ENCODE results near the gene CSTPP1.

The CSTPP1 gene

GRCh38 chr11:47003180-47003877, 66.8 kb downstream of the CSTPP1 start:
- Mint-ChIP-seq H3K27me3 (ENCODE audit: low read depth) (no peaks in the 10 kb centered on the region), H3K4me1 (ENCODE audit: low read depth) (peaks cover 9% of the 10 kb centered on the region), H3K36me3 (ENCODE audit: low read depth) (no peaks in the 10 kb centered on the region), H3K27ac (no peak overlapping the region), H3K4me3 (no peak overlapping the region), H3K9me3 (no peaks in the 10 kb centered on the region)
- DNase-seq (ENCODE audit: low spot score), result peak; percentile 6

DNA sequence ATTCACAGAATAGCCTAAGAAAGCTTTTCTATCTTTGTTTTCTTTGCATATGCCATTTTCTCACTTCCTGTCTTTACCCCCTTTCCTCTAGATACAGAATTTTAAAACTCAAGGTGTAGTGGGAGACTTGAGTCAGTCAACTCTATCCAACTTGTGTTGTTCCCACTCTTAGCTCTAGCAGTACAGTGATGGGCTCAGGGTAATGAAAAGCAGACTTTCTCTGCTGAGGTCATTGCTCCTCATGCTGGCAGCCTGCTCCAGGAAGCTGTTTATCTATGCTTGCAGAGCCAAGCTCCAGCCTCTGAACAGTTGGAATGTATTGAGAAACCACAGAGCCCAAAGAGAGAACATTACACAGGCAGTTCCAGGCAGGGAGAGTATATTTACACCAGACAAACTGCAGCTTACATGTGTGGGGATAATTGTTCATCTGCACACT, 68.1 kb downstream of the CSTPP1 start:
- no peaks in the 10 kb centered on the region for H3K27me3 Mint-ChIP-seq (ENCODE audit: low read depth)
- DNase-seq (ENCODE audit: low spot score), result no peak
- no peaks in the 10 kb centered on the region for H3K36me3 Mint-ChIP-seq (ENCODE audit: low read depth)
- no peak overlapping the region for H3K4me3 Mint-ChIP-seq
- no peaks in the 10 kb centered on the region for H3K9me3 Mint-ChIP-seq
- H3K4me1 Mint-ChIP-seq (ENCODE audit: low read depth), result peaks cover 9% of the 10 kb centered on the region
- no peak overlapping the region for H3K27ac Mint-ChIP-seq

- peaks cover 9% of the 10 kb centered on the region for H3K4me1 Mint-ChIP-seq (ENCODE audit: low read depth)
- no peaks in the 10 kb centered on the region for H3K27me3 Mint-ChIP-seq (ENCODE audit: low read depth)
- DNase-seq (ENCODE audit: low spot score), result no peak
- H3K9me3 Mint-ChIP-seq, result no peaks in the 10 kb centered on the region
- no peaks in the 10 kb centered on the region for H3K36me3 Mint-ChIP-seq (ENCODE audit: low read depth)
- H3K27ac Mint-ChIP-seq, result no peak overlapping the region
- H3K4me3 Mint-ChIP-seq, result no peak overlapping the region
Observed at GRCh38 chr11:47005441-47005840, 68.9 kb downstream of the CSTPP1 start.

DNA sequence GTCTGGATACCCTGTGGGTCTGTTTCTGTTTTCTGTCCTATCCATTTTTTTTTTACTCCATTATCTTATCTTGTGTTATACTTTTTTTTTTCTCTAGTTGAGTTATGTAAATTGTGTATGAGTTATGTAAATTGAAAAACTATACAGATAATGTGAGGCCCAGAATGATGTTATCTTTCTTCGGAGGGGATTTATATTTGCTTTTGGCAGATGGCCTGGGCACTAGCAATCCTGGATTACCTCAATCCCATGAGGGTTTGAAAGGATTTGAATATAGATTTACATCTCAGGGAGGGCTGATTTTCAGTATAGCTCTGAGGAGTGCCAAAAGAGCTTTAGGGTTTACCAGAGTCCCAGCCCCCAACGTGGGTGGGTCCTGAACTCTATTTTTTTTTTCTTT, 71.0 kb downstream of the CSTPP1 start:
- H3K27me3 Mint-ChIP-seq (ENCODE audit: low read depth), result no peaks in the 10 kb centered on the region
- H3K27ac Mint-ChIP-seq, result no peak overlapping the region
- H3K36me3 Mint-ChIP-seq (ENCODE audit: low read depth), result no peaks in the 10 kb centered on the region
- no peak for DNase-seq (ENCODE audit: low spot score)
- no peak overlapping the region for H3K4me3 Mint-ChIP-seq
- H3K9me3 Mint-ChIP-seq, result no peaks in the 10 kb centered on the region
- H3K4me1 Mint-ChIP-seq (ENCODE audit: low read depth), result peaks cover 9% of the 10 kb centered on the region

- Mint-ChIP-seq H3K27ac (no peak overlapping the region), H3K9me3 (no peaks in the 10 kb centered on the region)
Observed at GRCh38 chr11:47010179-47010578, 73.6 kb downstream of the CSTPP1 start.

GRCh38 chr11:47014097-47014496, 77.5 kb downstream of the CSTPP1 start:
- H3K4me3 Mint-ChIP-seq, result no peak overlapping the region
- no peaks in the 10 kb centered on the region for H3K4me1 Mint-ChIP-seq (ENCODE audit: low read depth)
- H3K36me3 Mint-ChIP-seq (ENCODE audit: low read depth), result no peaks in the 10 kb centered on the region
- no peak for DNase-seq (ENCODE audit: low spot score)
- H3K27me3 Mint-ChIP-seq (ENCODE audit: low read depth), result no peaks in the 10 kb centered on the region
- no peak overlapping the region for H3K27ac Mint-ChIP-seq
- no peaks in the 10 kb centered on the region for H3K9me3 Mint-ChIP-seq

More at GRCh38 chr11:47010179-47010578, 73.6 kb downstream of the CSTPP1 start:
- Mint-ChIP-seq H3K27me3 (ENCODE audit: low read depth) (no peaks in the 10 kb centered on the region), H3K36me3 (ENCODE audit: low read depth) (no peaks in the 10 kb centered on the region), H3K4me3 (no peak overlapping the region), H3K4me1 (ENCODE audit: low read depth) (no peaks in the 10 kb centered on the region)
- no peak for DNase-seq (ENCODE audit: low spot score)

DNA sequence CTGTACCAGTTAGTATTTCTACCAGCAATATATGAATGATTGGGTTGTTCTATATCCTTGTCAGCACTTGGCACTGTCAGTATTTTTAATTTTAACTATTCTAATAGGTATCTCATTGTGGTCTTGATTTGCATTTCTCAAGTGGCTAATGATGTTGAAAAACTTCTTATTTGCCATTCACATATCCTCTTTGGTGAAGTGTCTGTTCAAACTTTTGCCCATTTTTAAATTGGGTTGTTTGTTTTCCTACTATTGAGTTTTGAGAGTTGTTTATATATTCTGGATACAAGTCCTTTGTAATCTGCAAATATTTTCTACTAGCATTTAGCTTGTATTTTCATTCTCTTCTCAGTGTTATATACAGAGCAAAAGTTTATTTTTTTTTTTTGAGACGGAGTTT, 82.1 kb downstream of the CSTPP1 start:
- Mint-ChIP-seq H3K27me3 (ENCODE audit: low read depth) (no peaks in the 10 kb centered on the region), H3K9me3 (no peaks in the 10 kb centered on the region), H3K4me3 (no peak overlapping the region), H3K4me1 (ENCODE audit: low read depth) (no peaks in the 10 kb centered on the region), H3K27ac (no peak overlapping the region), H3K36me3 (ENCODE audit: low read depth) (no peaks in the 10 kb centered on the region)
- no peak for DNase-seq (ENCODE audit: low spot score)

GRCh38 chr11:47020793-47021526, 84.4 kb downstream of the CSTPP1 start:
- no peak overlapping the region for H3K4me3 Mint-ChIP-seq
- no peaks in the 10 kb centered on the region for H3K9me3 Mint-ChIP-seq
- H3K36me3 Mint-ChIP-seq (ENCODE audit: low read depth), result no peaks in the 10 kb centered on the region
- no peaks in the 10 kb centered on the region for H3K4me1 Mint-ChIP-seq (ENCODE audit: low read depth)
- no peak overlapping the region for H3K27ac Mint-ChIP-seq
- no peak for DNase-seq (ENCODE audit: low spot score)
- H3K27me3 Mint-ChIP-seq (ENCODE audit: low read depth), result no peaks in the 10 kb centered on the region

DNA sequence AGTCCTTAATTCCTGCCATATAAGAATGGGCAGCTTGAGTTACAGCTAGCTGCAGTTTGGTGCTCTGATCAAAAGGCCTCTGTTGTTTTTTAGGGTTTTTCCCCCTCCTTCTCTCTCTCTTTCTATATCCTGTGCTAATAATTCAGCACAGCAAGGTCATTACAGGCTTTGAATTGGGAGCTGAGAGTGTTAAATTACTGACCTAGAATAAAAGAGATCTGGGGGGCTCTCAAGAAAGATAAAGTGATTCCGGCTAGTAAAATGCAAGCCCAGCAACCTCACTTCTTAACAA, 84.9 kb downstream of the CSTPP1 start:
- H3K4me3 Mint-ChIP-seq, result no peak overlapping the region
- no peaks in the 10 kb centered on the region for H3K9me3 Mint-ChIP-seq
- H3K27me3 Mint-ChIP-seq (ENCODE audit: low read depth), result no peaks in the 10 kb centered on the region
- H3K27ac Mint-ChIP-seq, result no peak overlapping the region
- no peaks in the 10 kb centered on the region for H3K36me3 Mint-ChIP-seq (ENCODE audit: low read depth)
- H3K4me1 Mint-ChIP-seq (ENCODE audit: low read depth), result no peaks in the 10 kb centered on the region
- no peak for DNase-seq (ENCODE audit: low spot score)

- no peak overlapping the region for H3K4me3 Mint-ChIP-seq
- H3K9me3 Mint-ChIP-seq, result no peaks in the 10 kb centered on the region
- no peaks in the 10 kb centered on the region for H3K27me3 Mint-ChIP-seq (ENCODE audit: low read depth)
- DNase-seq (ENCODE audit: low spot score), result no peak
- no peaks in the 10 kb centered on the region for H3K4me1 Mint-ChIP-seq (ENCODE audit: low read depth)
- no peak overlapping the region for H3K27ac Mint-ChIP-seq
- no peaks in the 10 kb centered on the region for H3K36me3 Mint-ChIP-seq (ENCODE audit: low read depth)
Observed at GRCh38 chr11:47021965-47022364, 85.4 kb downstream of the CSTPP1 start.

GRCh38 chr11:47028195-47029093, 91.9 kb downstream of the CSTPP1 start:
- H3K9me3 Mint-ChIP-seq, result no peaks in the 10 kb centered on the region
- no peaks in the 10 kb centered on the region for H3K27me3 Mint-ChIP-seq (ENCODE audit: low read depth)
- H3K27ac Mint-ChIP-seq, result no peak overlapping the region

DNA sequence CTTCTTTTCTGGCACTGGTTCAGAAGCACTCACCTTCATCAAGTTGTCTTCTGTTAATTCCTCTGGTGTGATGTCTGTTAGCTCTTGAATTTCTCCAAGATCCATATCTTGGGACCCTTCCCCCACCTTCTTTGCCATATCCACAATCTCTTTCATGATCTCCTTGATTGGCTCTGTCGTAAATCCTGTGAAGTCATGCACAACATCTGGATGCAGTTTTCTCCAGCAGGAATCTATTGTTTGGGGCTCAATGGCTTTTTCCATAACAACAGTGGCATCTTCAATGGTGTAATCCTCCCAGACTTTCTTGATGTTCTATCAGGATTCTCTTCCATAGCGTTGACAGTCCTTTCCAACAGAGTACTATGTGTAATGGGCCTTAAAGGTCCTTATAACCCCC, 96.9 kb downstream of the CSTPP1 start:
- H3K9me3 Mint-ChIP-seq, result no peaks in the 10 kb centered on the region
- H3K4me1 Mint-ChIP-seq (ENCODE audit: low read depth), result peaks cover 3% of the 10 kb centered on the region
- no peak for DNase-seq (ENCODE audit: low spot score)
- no peaks in the 10 kb centered on the region for H3K36me3 Mint-ChIP-seq (ENCODE audit: low read depth)
- H3K4me3 Mint-ChIP-seq, result no peak overlapping the region
- no peaks in the 10 kb centered on the region for H3K27me3 Mint-ChIP-seq (ENCODE audit: low read depth)
- H3K27ac Mint-ChIP-seq, result no peak overlapping the region

More at GRCh38 chr11:47028195-47029093, 91.9 kb downstream of the CSTPP1 start:
- DNase-seq (ENCODE audit: low spot score), result no peak
- Mint-ChIP-seq H3K4me1 (ENCODE audit: low read depth) (peaks cover 2% of the 10 kb centered on the region), H3K36me3 (ENCODE audit: low read depth) (no peaks in the 10 kb centered on the region), H3K4me3 (peak overlapping the region; percentile 30)

- Mint-ChIP-seq H3K4me3 (no peak overlapping the region), H3K36me3 (ENCODE audit: low read depth) (no peaks in the 10 kb centered on the region), H3K27ac (no peak overlapping the region), H3K9me3 (no peaks in the 10 kb centered on the region), H3K4me1 (ENCODE audit: low read depth) (peaks cover 1% of the 10 kb centered on the region), H3K27me3 (ENCODE audit: low read depth) (no peaks in the 10 kb centered on the region)
- DNase-seq (ENCODE audit: low spot score), result no peak
Observed at GRCh38 chr11:47034091-47034490, 97.5 kb downstream of the CSTPP1 start.

GRCh38 chr11:47035108-47035507, 98.5 kb downstream of the CSTPP1 start:
- H3K9me3 Mint-ChIP-seq, result no peaks in the 10 kb centered on the region
- no peak for DNase-seq (ENCODE audit: low spot score)
- H3K27ac Mint-ChIP-seq, result no peak overlapping the region
- H3K4me3 Mint-ChIP-seq, result no peak overlapping the region
- no peaks in the 10 kb centered on the region for H3K36me3 Mint-ChIP-seq (ENCODE audit: low read depth)
- H3K4me1 Mint-ChIP-seq (ENCODE audit: low read depth), result peaks cover 1% of the 10 kb centered on the region
- no peaks in the 10 kb centered on the region for H3K27me3 Mint-ChIP-seq (ENCODE audit: low read depth)
